Activated CD8-positive, alpha-beta T cell treated with anti-CD3 and anti-CD28 coated beads for 36 hours (primary cell): ENCODE data around the gene AFF1. TPM values are rescaled to one million over a fixed set of nuclear protein-coding genes. Genes with fewer than 3 reads are reported as not detected.

Experiments
- ATAC-seq: fragments of 200-7000 bp; cut with Tn5 transposase; one replicate; pipeline ENCODE4 v1.10.0; 2021; ENCODE audit warnings: mild to moderate bottlenecking, moderate library complexity
- CTCF ChIA-PET: fragments of 350-600 bp; sonication (Branson Sonifier 250); formaldehyde crosslinking; loops from one replicate; lab custom pipeline; 2021; ENCODE audit warnings: antibody characterized with exemption; lab: Charles Lee
- POLR2A ChIA-PET: fragments of 350-600 bp; sonication (Branson Sonifier 250); formaldehyde crosslinking; loops from one replicate; lab custom pipeline; 2021; ENCODE audit warnings: antibody characterized with exemption; lab: Charles Lee
- DNase-seq: peaks from one replicate; pipeline ENCODE4 v3.0.0-alpha.2; 2020
- H3K27ac Mint-ChIP-seq: one replicate; pipeline ENCODE4 v1.8.0; 2021; ENCODE audit warnings: mild to moderate bottlenecking, mixed read lengths
- H3K27me3 Mint-ChIP-seq: one replicate; pipeline ENCODE4 v1.8.0; 2021; ENCODE audit warnings: mixed read lengths
- H3K36me3 Mint-ChIP-seq: one replicate; pipeline ENCODE4 v1.8.0; 2021; ENCODE audit warnings: low read depth, mixed read lengths
- H3K4me1 Mint-ChIP-seq: one replicate; pipeline ENCODE4 v1.8.0; 2021; ENCODE audit warnings: low read depth, mixed read lengths
- H3K4me3 Mint-ChIP-seq: one replicate; pipeline ENCODE4 v1.8.0; 2021; ENCODE audit warnings: mild to moderate bottlenecking, moderate library complexity, mixed read lengths
- H3K9me3 Mint-ChIP-seq: one replicate; pipeline ENCODE4 v1.8.0; 2021; ENCODE audit warnings: mixed read lengths
- CTCF ChIP-seq: fragments of 200-600 bp; IDR thresholded peaks from one replicate; pipeline ENCODE4 v1.8.0; 2022; ENCODE audit warnings: antibody characterized with exemption, mild to moderate bottlenecking
- intact Hi-C: fragments of 100-400 bp; cut with micrococcal nuclease; formaldehyde crosslinking; loops from one replicate; pipeline ENCODE4 v1.10.0; 2022
- total RNA-seq, 2 experiments: library from RNA; stranded (reverse); gene quantifications; one replicate each; pipeline ENCODE4 v1.2.3, GENCODE V29; 2021

Gene AFF1
- total RNA-seq, 2 experiments from 2014 or later = 40.3 to 45.4 TPM

GRCh38 chr4:86910369-86910768 lies 24.4 kb upstream of the AFF1 start:
- Mint-ChIP-seq H3K36me3 (no peaks in the 10 kb centered on the region), H3K27me3 (no peaks in the 10 kb centered on the region), H3K4me3 (no peak overlapping the region), H3K27ac (no peak overlapping the region), H3K4me1 (peaks cover 16% of the 10 kb centered on the region), H3K9me3 (no peaks in the 10 kb centered on the region)
- DNase-seq (no peak), ATAC-seq (no peak)
- TF ChIP-seq CTCF = no peak
- intact Hi-C loops = no loop called here
- ChIA-PET POLR2A (no interaction called here), CTCF (interaction anchor here (0.9 kb wide), 1 partner anchor 12 kb away, joined by 3 read pairs; no protein-coding TSS in a partner anchor)

GRCh38 chr4:86910820-86911684 lies 23.8 kb upstream of the AFF1 start:
- ATAC-seq (no peak), DNase-seq (no peak)
- no peaks in the 10 kb centered on the region for H3K27me3 Mint-ChIP-seq
- no peaks in the 10 kb centered on the region for H3K36me3 Mint-ChIP-seq
- H3K27ac Mint-ChIP-seq = no peak overlapping the region
- intact Hi-C loops = no loop called here
- ChIA-PET CTCF (interaction anchor here (1.7 kb wide), 1 partner anchor 11 kb away, joined by 7 read pairs; no protein-coding TSS in a partner anchor), POLR2A (interaction anchor here (1.0 kb wide), 1 partner anchor 24 kb away, joined by 4 read pairs; the partner anchor contains the start of gene AFF1)
- H3K9me3 Mint-ChIP-seq = no peaks in the 10 kb centered on the region
- no peak overlapping the region for H3K4me3 Mint-ChIP-seq
- peaks cover 16% of the 10 kb centered on the region for H3K4me1 Mint-ChIP-seq
- TF ChIP-seq CTCF = no peak

- Mint-ChIP-seq H3K9me3 (no peaks in the 10 kb centered on the region), H3K36me3 (no peaks in the 10 kb centered on the region), H3K4me3 (no peak overlapping the region), H3K27me3 (no peaks in the 10 kb centered on the region), H3K4me1 (peaks cover under 1% of the 10 kb centered on the region), H3K27ac (no peak overlapping the region)
- ChIA-PET CTCF (no interaction called here), POLR2A (no interaction called here)
- TF ChIP-seq CTCF = no peak
- intact Hi-C loops = no loop called here
- DNase-seq (no peak), ATAC-seq (no peak)
Measured at GRCh38 chr4:86916392-86916791, 18.4 kb upstream of the AFF1 start.

GRCh38 chr4:86917212-86918039 lies 17.4 kb upstream of the AFF1 start:
- Mint-ChIP-seq H3K4me3 (no peak overlapping the region), H3K27ac (no peak overlapping the region), H3K9me3 (no peaks in the 10 kb centered on the region), H3K4me1 (no peaks in the 10 kb centered on the region), H3K36me3 (no peaks in the 10 kb centered on the region), H3K27me3 (no peaks in the 10 kb centered on the region)
- POLR2A ChIA-PET = no interaction called here
- DNase-seq (no peak), ATAC-seq (no peak)
- CTCF ChIA-PET = no interaction called here
- intact Hi-C loops = no loop called here
- TF ChIP-seq CTCF = peak; percentile 14
